BJ (cell line): ENCODE measurements around the gene RTN4RL1. TPM values are rescaled to one million over a fixed set of nuclear protein-coding genes. Genes with fewer than 3 reads are reported as not detected.

Source experiments
- CTCF ChIA-PET: fragments of 350-600 bp; formaldehyde crosslinking; extraction: SDS; loops from one replicate; lab custom pipeline; 2021; ENCODE audit warnings: antibody characterized with exemption, inconsistent platforms; lab: Yijun Ruan, JAX
- POLR2A ChIA-PET: fragments of 300-600 bp; sonication (Branson Sonifier 250); formaldehyde crosslinking; extraction: SDS; loops from one replicate; lab custom pipeline; 2021; ENCODE audit warnings: antibody characterized with exemption; lab: Charles Lee
- DNase-seq: peaks from one replicate; pipeline ENCODE4 v3.0.0-alpha.2; 2011; ENCODE audit warnings: low read depth
- H3K27me3 ChIP-seq: 2 replicates; pipeline ENCODE4 v1.6.0; 2011; ENCODE audit warnings: low read length; ENCODE audit not compliant: control insufficient read depth, insufficient read depth
- H3K36me3 ChIP-seq: 2 replicates; pipeline ENCODE4 v1.5.1; 2011; ENCODE audit warnings: low read length; ENCODE audit not compliant: control insufficient read depth, insufficient read depth
- H3K4me3 ChIP-seq: 2 replicates; pipeline ENCODE4 v1.5.1; 2011; ENCODE audit warnings: low read depth, mild to moderate bottlenecking, control low read depth, low read length
- CTCF ChIP-seq: IDR thresholded peaks from 2 replicates; pipeline ENCODE4 v1.5.1; 2011; ENCODE audit warnings: low read depth, mild to moderate bottlenecking, control low read depth, inconsistent platforms, low read length, moderate library complexity; ENCODE audit not compliant: insufficient read depth
- polyA plus RNA-seq: library from polyadenylated mRNA; depleted of rRNA; stranded (reverse); fragments of >200 nt; gene quantifications from 2 replicates; pipeline ENCODE4 v1.2.3, GENCODE V29; 2011

Gene RTN4RL1
- polyA plus RNA-seq, 1 experiment: 0.32 TPM

- peaks cover 2% of the 10 kb centered on the region; the same call in 1 of the 2 replicates for H3K27me3 ChIP-seq
- no peak overlapping the region for H3K4me3 ChIP-seq
- DNase-seq: no peak
- H3K36me3 ChIP-seq: no peaks in the 10 kb centered on the region
- CTCF ChIA-PET: no interaction called here
- no peak for TF ChIP-seq CTCF
- POLR2A ChIA-PET: no interaction called here
Measured at GRCh38 chr17:1960545-1960912, 64.6 kb downstream of the RTN4RL1 start.

DNA sequence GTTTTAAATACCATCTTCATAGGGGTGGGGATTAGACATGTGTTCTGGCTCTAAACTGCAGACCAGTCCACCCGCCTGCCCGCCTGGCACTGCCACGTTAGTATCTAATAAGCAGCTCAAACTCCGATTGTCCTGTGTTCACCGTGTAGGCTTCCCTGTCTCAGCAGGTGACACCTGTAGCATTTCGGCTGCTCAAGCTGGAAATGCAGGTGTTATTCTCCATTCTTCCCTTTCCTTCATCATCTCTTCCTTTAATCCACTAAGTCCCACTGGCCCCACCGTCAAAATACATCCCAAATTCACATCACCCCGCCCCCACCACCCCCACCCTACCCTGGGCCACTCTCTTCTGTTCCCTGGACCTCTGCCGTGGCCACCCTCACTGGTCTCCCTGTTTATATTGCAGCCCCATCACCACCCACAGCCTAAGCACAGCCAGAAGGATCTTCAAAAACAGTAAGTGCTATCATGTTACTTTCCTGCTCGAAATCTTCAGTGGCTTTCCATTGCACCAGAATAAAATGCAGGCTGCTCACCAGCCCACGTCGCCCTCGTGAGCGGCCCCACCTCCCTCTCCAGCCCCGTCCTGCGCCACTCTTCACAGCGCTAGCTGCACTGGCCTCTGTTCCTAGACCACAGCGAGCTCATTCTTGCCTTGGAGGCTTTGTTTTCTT, 65.1 kb downstream of the RTN4RL1 start:
- peaks cover 2% of the 10 kb centered on the region; the same call in 1 of the 2 replicates for H3K27me3 ChIP-seq
- POLR2A ChIA-PET: no interaction called here
- CTCF ChIA-PET: interaction anchor here (1.7 kb wide), 1 partner anchor 10 kb away, joined by 3 read pairs; no protein-coding TSS in a partner anchor
- DNase-seq: no peak
- no peaks in the 10 kb centered on the region for H3K36me3 ChIP-seq
- H3K4me3 ChIP-seq: no peak overlapping the region
- TF ChIP-seq CTCF: no peak

- ChIA-PET POLR2A (no interaction called here), CTCF (interaction anchor here (1.1 to 1.7 kb wide), 2 partner anchors 8 to 10 kb away, joined by 3 read pairs; no protein-coding TSS in a partner anchor)
- DNase-seq: no peak
- Histone ChIP-seq H3K36me3 (no peaks in the 10 kb centered on the region), H3K4me3 (no peak overlapping the region), H3K27me3 (peaks cover 2% of the 10 kb centered on the region; the same call in 1 of the 2 replicates)
- TF ChIP-seq CTCF: no peak
Measured at GRCh38 chr17:1958134-1958881, 66.8 kb downstream of the RTN4RL1 start.

DNA sequence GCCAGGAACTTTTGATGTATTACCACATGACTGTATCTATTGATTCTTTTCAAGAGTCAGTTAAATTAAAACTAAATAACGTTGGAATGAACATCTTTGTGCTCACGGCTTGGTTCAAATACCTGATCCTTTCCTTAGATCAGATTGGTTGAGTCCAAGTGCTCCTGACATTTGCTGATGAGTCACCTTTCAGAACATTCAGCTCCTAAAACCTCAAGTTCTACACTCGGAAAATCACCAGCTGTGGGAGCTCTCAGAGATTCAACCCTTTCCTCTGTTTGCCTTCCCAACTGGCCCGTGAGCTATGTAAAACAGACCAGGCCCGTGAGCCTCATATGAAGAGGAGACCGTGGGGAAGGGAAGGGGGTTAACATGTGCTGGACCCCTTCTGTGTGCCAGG, 68.1 kb downstream of the RTN4RL1 start:
- POLR2A ChIA-PET: no interaction called here
- H3K36me3 ChIP-seq: no peaks in the 10 kb centered on the region
- no peak for TF ChIP-seq CTCF
- no peak overlapping the region for H3K4me3 ChIP-seq
- DNase-seq: no peak
- CTCF ChIA-PET: interaction anchor here (1.2 kb wide), 1 partner anchor 11 kb away, joined by 4 read pairs; no protein-coding TSS in a partner anchor
- H3K27me3 ChIP-seq: peaks cover 2% of the 10 kb centered on the region; the same call in 1 of the 2 replicates

- ChIA-PET POLR2A (no interaction called here), CTCF (interaction anchor here (1.2 kb wide), 1 partner anchor 10 kb away, joined by 4 read pairs; no protein-coding TSS in a partner anchor)
- TF ChIP-seq CTCF: no peak
- Histone ChIP-seq H3K27me3 (no peaks in the 10 kb centered on the region; the same call in 1 of the 2 replicates), H3K4me3 (no peak overlapping the region), H3K36me3 (no peaks in the 10 kb centered on the region)
- no peak for DNase-seq
Measured at GRCh38 chr17:1956134-1956533, 69.0 kb downstream of the RTN4RL1 start.
